C4-2B (cell line): ENCODE results near the gene ACSL3.

Source experiments
- ZFX ChIP-seq: fragments of 450-650 bp; IDR thresholded peaks from 2 replicates; pipeline ENCODE4 v1.6.1; 2017
- TF ChIP-seq, protein P1 (sequence below): fragments of 450-650 bp; conservative IDR thresholded peaks from 2 replicates; pipeline ENCODE4 v1.5.1; 2017; ENCODE audit warnings: mild to moderate bottlenecking

DNA sequence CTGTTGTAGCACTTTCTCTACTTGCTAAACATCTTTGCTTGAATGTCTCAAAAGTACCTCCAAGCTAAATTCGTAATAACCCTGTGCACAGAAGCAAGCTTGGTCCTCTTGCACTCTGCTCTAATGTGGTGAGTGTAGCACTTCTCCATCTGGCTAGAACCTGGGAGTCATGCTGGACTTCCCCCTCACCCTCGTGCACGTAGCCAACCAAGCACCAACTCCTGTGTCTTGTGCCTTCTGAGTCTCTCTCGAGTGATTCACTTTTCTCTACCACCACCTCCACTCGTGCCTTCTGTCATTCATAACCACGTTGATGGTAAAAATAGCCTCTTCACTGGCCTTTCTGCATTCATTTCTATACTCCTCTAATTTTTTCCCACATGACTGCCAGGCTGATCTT is 99.3 kb downstream of the ACSL3 start:
- TF ChIP-seq, protein P1, sequence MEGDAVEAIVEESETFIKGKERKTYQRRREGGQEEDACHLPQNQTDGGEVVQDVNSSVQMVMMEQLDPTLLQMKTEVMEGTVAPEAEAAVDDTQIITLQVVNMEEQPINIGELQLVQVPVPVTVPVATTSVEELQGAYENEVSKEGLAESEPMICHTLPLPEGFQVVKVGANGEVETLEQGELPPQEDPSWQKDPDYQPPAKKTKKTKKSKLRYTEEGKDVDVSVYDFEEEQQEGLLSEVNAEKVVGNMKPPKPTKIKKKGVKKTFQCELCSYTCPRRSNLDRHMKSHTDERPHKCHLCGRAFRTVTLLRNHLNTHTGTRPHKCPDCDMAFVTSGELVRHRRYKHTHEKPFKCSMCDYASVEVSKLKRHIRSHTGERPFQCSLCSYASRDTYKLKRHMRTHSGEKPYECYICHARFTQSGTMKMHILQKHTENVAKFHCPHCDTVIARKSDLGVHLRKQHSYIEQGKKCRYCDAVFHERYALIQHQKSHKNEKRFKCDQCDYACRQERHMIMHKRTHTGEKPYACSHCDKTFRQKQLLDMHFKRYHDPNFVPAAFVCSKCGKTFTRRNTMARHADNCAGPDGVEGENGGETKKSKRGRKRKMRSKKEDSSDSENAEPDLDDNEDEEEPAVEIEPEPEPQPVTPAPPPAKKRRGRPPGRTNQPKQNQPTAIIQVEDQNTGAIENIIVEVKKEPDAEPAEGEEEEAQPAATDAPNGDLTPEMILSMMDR: no peak
- TF ChIP-seq ZFX: no peak
